ENCODE results near the gene ENGASE.

The ENGASE gene, protein sequence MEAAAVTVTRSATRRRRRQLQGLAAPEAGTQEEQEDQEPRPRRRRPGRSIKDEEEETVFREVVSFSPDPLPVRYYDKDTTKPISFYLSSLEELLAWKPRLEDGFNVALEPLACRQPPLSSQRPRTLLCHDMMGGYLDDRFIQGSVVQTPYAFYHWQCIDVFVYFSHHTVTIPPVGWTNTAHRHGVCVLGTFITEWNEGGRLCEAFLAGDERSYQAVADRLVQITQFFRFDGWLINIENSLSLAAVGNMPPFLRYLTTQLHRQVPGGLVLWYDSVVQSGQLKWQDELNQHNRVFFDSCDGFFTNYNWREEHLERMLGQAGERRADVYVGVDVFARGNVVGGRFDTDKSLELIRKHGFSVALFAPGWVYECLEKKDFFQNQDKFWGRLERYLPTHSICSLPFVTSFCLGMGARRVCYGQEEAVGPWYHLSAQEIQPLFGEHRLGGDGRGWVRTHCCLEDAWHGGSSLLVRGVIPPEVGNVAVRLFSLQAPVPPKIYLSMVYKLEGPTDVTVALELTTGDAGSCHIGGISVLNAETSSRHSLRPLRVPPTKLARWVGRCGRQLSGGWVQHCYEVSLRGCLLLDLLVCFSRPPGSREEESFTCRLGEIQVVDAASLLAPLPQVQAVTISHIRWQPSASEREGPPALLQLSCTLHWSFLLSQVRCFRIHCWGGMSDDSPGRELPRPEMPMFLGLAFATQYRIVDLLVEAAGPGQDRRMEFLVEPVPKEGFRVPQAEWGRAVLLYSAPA

GRCh38 chr17:79074649-79075445, at the start of gene ENGASE:
TSS of gene ENGASE (plus strand) at chr17:79074824. CDS start at chr17:79074945, 121 bp downstream.
- H3K4me3 ChIP-seq (ENCODE audit: low read depth, low read length), result peak within 1 kb of the TSS; percentile 67
- peak; percentile 92 for DNase-seq (ENCODE audit: low read depth)
- TF ChIP-seq, protein P1, sequence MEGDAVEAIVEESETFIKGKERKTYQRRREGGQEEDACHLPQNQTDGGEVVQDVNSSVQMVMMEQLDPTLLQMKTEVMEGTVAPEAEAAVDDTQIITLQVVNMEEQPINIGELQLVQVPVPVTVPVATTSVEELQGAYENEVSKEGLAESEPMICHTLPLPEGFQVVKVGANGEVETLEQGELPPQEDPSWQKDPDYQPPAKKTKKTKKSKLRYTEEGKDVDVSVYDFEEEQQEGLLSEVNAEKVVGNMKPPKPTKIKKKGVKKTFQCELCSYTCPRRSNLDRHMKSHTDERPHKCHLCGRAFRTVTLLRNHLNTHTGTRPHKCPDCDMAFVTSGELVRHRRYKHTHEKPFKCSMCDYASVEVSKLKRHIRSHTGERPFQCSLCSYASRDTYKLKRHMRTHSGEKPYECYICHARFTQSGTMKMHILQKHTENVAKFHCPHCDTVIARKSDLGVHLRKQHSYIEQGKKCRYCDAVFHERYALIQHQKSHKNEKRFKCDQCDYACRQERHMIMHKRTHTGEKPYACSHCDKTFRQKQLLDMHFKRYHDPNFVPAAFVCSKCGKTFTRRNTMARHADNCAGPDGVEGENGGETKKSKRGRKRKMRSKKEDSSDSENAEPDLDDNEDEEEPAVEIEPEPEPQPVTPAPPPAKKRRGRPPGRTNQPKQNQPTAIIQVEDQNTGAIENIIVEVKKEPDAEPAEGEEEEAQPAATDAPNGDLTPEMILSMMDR (conservative IDR thresholded peaks at IDR 0.05; ENCODE audit: low read depth, low read length), result no peak

DNA sequence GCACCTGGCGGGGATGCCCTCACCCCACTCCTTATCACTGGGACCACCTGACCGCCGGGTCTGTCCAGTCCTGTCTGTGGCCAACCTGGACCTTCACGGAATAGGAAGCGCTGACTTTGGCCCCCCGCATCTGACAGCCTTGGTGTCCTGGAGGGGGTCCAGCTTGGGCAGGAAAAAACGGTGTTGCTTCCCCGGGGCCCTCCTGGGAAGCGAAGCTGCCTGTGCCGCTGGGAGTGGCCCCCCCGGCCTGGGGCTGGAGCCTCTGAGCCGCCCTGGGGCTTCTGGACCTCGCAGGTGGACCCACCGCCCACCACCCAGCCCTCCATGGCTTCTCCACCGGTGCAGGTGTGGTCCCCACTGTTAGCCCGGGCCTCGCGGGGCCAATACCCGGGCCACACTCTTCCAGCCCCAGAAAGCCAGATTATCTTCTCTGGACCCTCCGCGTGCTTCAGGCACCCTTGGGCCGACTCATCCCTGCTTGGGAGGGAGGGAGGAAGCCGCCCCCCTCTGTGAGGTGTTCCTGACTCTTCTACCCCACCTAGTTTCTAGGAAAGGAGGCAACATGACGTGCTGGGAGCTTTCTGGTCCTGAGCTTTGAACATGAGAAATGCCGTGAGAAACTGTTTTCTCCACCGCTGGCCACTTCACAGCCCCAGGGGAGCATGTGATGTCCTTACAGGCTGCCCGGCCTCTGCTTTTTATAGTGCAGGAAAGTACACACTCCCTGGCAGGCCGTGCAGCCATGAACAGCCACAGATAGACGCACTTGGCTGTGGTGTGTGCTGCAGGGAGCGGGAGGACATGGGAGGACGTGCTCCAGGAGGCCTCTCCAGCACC, 49.5 kb upstream of the ENGASE start:
- TF ChIP-seq, protein P1 (conservative IDR thresholded peaks at IDR 0.05; ENCODE audit: low read depth, low read length), result no peak
- DNase-seq (ENCODE audit: low read depth), result no peak
- peak overlapping the region; percentile 72 for H3K4me3 ChIP-seq (ENCODE audit: low read depth, low read length)

- no peak overlapping the region for H3K4me3 ChIP-seq (ENCODE audit: low read depth, low read length)
- DNase-seq (ENCODE audit: low read depth), result peak; percentile 66
- TF ChIP-seq, protein P1 (conservative IDR thresholded peaks at IDR 0.05; ENCODE audit: low read depth, low read length), result no peak
Observed at GRCh38 chr17:79026376-79027273, 48.0 kb upstream of the ENGASE start.

GRCh38 chr17:79027274-79027924, 47.2 kb upstream of the ENGASE start:
- H3K4me3 ChIP-seq (ENCODE audit: low read depth, low read length), result no peak overlapping the region
- DNase-seq (ENCODE audit: low read depth), result no peak
- TF ChIP-seq, protein P1 (conservative IDR thresholded peaks at IDR 0.05; ENCODE audit: low read depth, low read length), result no peak

- TF ChIP-seq, protein P1 (conservative IDR thresholded peaks at IDR 0.05; ENCODE audit: low read depth, low read length), result no peak
- DNase-seq (ENCODE audit: low read depth), result no peak
- no peak overlapping the region for H3K4me3 ChIP-seq (ENCODE audit: low read depth, low read length)
Observed at GRCh38 chr17:79027925-79028491, 46.6 kb upstream of the ENGASE start.
